Kidney (tissue), 14 donors: ENCODE results near the gene RFPL3. TPM values are rescaled to one million over a fixed set of nuclear protein-coding genes. Genes with fewer than 3 reads are reported as not detected.
"Not testable (repeated sequence)": the region's sequence is repeated elsewhere in the genome, so short reads cannot be mapped to it uniquely, and the experiment has no call there.

ENCODE experiments used
- DNase-seq, 5 donors: peaks; one replicate each; pipeline ENCODE4 v3.0.0-alpha.2; 2013 to 2020
- FAIRE-seq: peaks from 2 replicates; lab custom pipeline; 2012; peaks lifted over from hg19 to GRCh38; lab: Jason Lieb, UNC
- H3K27ac ChIP-seq, 2 donors: one replicate each; pipeline ENCODE4 v1.7.0; 2013; ENCODE audit warnings: low read depth in 2 of 2, low read length in 2 of 2, inconsistent platforms in 1 of 2
- H3K27me3 ChIP-seq: one replicate; pipeline ENCODE4 v1.7.1; 2013; ENCODE audit warnings: low read length, inconsistent platforms; ENCODE audit not compliant: control insufficient read depth, insufficient read depth
- H3K36me3 ChIP-seq, 3 donors: one replicate each; pipeline versions ENCODE4 v1.7.0 to v1.7.1; 2013; ENCODE audit warnings: low read length in 3 of 3, control low read depth in 1 of 3, inconsistent platforms in 1 of 3; ENCODE audit not compliant: insufficient read depth in 3 of 3, control insufficient read depth in 2 of 3
- H3K4me1 ChIP-seq, 3 donors: one replicate each; pipeline versions ENCODE4 v1.7.0 to v1.7.1; 2013; ENCODE audit warnings: low read length in 3 of 3, inconsistent platforms in 1 of 3, low read depth in 1 of 3; ENCODE audit not compliant: control insufficient read depth in 2 of 3, insufficient read depth in 2 of 3
- H3K4me3 ChIP-seq, 3 donors: one replicate each; pipeline versions ENCODE4 v1.7.0 to v1.8.1; 2013; ENCODE audit warnings: low read length in 3 of 3, control low read depth in 1 of 3, inconsistent platforms in 1 of 3
- H3K9ac ChIP-seq, 3 donors: one replicate each; pipeline versions ENCODE4 v1.7.0 to v1.7.1; 2013; ENCODE audit warnings: low read length in 3 of 3, control low read depth in 1 of 3, inconsistent platforms in 1 of 3
- H3K9me3 ChIP-seq, 3 donors: one replicate each; pipeline versions ENCODE4 v1.7.0 to v1.7.1; 2013; ENCODE audit warnings: low read length in 3 of 3, control low read depth in 1 of 3, inconsistent platforms in 1 of 3; ENCODE audit not compliant: control insufficient read depth in 2 of 3, insufficient read depth in 1 of 3
- intact Hi-C: fragments of 100-400 bp; cut with DNase I; formaldehyde crosslinking; loops from one replicate; pipeline ENCODE4 v1.11.1; 2022
- polyA plus RNA-seq: library from polyadenylated mRNA; stranded (reverse); fragments of 350-450 nt; fragmentation: Illumina TruSeq; extraction: RNeasy Lipid Tissue Mini Kit (QIAGEN cat#74804); gene quantifications from one replicate; pipeline ENCODE4 v1.2.3, GENCODE V29; 2014; ENCODE audit warnings: low read depth, low replicate concordance; ENCODE audit not compliant: insufficient read depth
- total RNA-seq: library from RNA; stranded (reverse); fragmentation: NEBNext Ultra II Directional; extraction: Animal tissue kit (Norgen Biotek cat#: 25700); gene quantifications from one replicate; pipeline ENCODE4 v1.2.1, GENCODE V29; 2021
- TF ChIP-seq, protein P1 (sequence below): IDR thresholded peaks from 3 replicates; pipeline ENCODE4 v1.5.1; 2012; ENCODE audit warnings: mild to moderate bottlenecking, moderate library complexity, borderline replicate concordance; ENCODE audit not compliant: insufficient read depth; ENCODE audit errors: extremely low read depth
- donor health status: control.
- donor health status: control.
- donor health status: control.
- donor health status: control.
- donor health status: control.
- donor health status: DM: yes; HTN: yes; CAD: no.
- donor health status: Normal renal cell carcinoma (clear cell type).

Gene RFPL3
- total and polyA plus RNA-seq, 2 donors from 2014 or later = not detected

DNA sequence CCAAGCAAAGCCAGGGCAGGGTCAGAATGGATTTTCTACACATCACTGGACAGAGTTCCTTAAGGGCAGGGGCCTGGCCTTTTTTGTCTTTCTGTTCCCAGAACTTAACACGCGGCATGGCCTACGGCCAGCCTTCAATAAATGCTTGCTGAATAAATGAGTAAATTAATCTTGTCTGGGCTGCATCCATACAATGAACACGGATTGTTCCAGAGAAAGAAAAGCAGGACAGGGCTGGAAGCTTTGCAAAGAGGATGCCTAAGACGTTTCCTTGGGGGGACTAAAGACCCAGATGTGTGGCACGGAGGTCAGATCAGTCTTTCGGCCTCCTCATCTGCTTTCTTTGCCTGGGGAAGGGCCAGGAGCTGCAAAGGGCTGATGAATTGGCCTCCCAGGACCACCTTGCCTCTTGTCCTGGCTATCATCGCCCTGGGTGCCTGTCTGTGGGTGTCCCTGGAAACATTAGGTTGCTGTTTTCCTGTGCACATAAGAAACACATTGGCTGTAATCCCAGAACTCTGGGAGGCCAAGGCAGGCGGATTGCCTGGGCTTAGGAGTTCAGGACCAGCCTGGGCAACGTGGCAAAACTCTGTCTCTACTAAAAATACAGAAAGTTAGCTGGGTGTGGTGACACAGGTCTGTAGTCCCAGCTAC lies 20.8 kb upstream of the RFPL3 start:
- intact Hi-C loops = no loop called here
- FAIRE-seq (no peak), DNase-seq (peak in 1 of 5 donors; percentile 4)
- Histone ChIP-seq H3K4me3 (no peak overlapping the region), H3K9ac (no peak overlapping the region), H3K9me3 (no peaks in the 10 kb centered on the region), H3K36me3 (no peaks in the 10 kb centered on the region), H3K4me1 (peaks cover 0 to 2% (median 0%) of the 10 kb centered on the region in 3 donors), H3K27me3 (no peaks in the 10 kb centered on the region), H3K27ac (no peak overlapping the region)
- TF ChIP-seq, protein P1, sequence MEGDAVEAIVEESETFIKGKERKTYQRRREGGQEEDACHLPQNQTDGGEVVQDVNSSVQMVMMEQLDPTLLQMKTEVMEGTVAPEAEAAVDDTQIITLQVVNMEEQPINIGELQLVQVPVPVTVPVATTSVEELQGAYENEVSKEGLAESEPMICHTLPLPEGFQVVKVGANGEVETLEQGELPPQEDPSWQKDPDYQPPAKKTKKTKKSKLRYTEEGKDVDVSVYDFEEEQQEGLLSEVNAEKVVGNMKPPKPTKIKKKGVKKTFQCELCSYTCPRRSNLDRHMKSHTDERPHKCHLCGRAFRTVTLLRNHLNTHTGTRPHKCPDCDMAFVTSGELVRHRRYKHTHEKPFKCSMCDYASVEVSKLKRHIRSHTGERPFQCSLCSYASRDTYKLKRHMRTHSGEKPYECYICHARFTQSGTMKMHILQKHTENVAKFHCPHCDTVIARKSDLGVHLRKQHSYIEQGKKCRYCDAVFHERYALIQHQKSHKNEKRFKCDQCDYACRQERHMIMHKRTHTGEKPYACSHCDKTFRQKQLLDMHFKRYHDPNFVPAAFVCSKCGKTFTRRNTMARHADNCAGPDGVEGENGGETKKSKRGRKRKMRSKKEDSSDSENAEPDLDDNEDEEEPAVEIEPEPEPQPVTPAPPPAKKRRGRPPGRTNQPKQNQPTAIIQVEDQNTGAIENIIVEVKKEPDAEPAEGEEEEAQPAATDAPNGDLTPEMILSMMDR = no peak

DNA sequence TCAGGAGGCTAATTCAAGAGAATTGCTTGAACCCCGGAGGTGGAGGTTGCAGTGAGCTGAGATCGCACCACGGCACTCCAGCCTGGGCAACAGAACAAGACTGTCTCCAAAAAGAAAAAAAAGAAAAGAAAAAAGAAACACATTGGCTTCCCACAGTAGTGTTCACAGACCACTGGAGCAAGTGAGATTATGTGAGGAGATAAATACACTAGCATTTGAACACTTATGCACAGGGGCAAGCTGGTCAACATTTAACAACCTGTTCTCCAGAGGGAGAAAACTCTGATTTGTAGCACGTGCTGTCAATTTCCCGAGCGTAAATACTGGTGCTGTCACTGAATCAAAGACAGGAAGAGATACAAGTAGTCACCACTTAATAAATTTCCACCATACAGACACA lies 20.2 kb upstream of the RFPL3 start:
- H3K27ac ChIP-seq, H3K4me1 ChIP-seq, FAIRE-seq, H3K4me3 ChIP-seq, H3K9me3 ChIP-seq, H3K27me3 ChIP-seq, H3K36me3 ChIP-seq, H3K9ac ChIP-seq, intact Hi-C loops: not testable (repeated sequence)
- DNase-seq = peak in 2 of 5 donors; percentile 31 to 63

DNA sequence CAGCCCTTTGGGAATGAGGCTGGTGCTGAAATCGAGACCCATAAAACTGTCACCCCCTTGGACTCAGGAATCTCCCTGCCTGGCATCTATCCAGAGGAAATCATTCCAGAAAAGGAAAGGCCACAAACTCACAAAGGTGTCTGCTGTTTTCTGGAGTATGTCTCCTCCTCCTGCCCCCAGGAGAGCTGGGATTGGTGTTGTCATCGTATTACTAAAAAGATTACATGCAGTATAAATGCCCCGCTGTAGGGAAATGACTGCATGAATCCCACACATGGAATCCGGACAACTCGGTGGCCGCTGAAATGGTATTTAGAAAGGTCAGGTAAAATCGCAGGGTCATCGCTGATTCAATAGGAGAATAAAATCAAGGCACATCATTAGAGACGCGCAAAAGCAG lies 18.9 kb upstream of the RFPL3 start:
- Histone ChIP-seq H3K27me3 (no peaks in the 10 kb centered on the region), H3K27ac (no peak overlapping the region), H3K4me3 (no peak overlapping the region), H3K4me1 (peaks cover 0 to 2% (median 0%) of the 10 kb centered on the region in 3 donors), H3K9me3 (no peaks in the 10 kb centered on the region), H3K36me3 (no peaks in the 10 kb centered on the region), H3K9ac (no peak overlapping the region)
- no peak for FAIRE-seq
- intact Hi-C loops = no loop called here
- peak in 1 of 5 donors; percentile 8 for DNase-seq
- TF ChIP-seq, protein P1 = no peak

DNA sequence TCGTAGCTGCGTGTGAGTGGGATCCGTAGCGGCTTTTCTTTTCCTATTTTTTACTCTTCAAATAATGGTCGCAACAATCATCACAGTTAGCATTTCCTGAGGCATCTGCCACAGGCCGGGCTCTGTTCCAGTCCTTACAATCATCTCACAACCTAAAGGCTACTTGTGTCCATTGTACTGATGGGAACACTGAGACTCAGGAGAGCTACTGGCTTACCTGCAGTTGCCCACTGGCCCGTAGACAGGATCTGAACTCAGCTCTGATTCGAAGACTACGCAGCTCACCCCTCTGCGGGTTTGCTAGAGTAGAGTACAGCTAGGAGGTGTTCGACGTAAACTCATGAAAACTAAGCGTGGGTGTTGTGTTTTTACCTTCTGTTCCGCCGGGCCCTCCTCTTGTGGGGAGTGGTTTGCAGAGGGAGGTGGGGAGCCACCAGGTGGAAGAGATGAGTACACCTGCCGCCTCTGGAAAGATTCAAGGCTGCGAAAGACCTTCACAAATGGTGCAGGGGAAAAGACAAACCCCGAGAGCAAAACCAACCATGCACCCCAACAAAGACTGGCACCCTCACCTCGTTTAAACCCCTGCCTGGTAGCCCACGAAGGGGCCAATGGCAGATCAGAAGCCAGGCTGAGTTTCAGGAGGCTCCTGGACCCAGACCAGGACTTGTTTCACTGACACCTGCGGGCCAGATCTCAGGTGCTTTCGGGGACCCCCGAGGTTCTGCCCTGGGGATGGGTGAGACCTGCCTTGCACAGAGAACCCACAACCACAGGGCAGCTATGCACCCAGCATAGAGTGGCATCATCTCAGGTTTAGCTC lies 18.3 kb upstream of the RFPL3 start:
- Histone ChIP-seq H3K4me1 (peaks cover 0 to 2% (median 0%) of the 10 kb centered on the region in 3 donors), H3K36me3 (no peaks in the 10 kb centered on the region), H3K9ac (no peak overlapping the region), H3K9me3 (no peaks in the 10 kb centered on the region), H3K27me3 (no peaks in the 10 kb centered on the region), H3K4me3 (no peak overlapping the region), H3K27ac (no peak overlapping the region)
- FAIRE-seq (no peak), DNase-seq (no peak)
- TF ChIP-seq, protein P1 = no peak
- intact Hi-C loops = no loop called here
